OCI-LY3 (cell line): Measurements from ENCODE around the gene RTN3.

Source experiments
- H2AFZ ChIP-seq: fragments of 200-600, 300-600 bp; shearing (Covaris generic); 2 replicates; pipeline ENCODE4 v1.6.0; 2014; ENCODE audit warnings: antibody characterized with exemption, low read depth, low read length
- H3K27ac ChIP-seq: fragments of 200-600, 300-600 bp; sonication (generic); 2 replicates; pipeline ENCODE4 v1.5.1; 2014; ENCODE audit warnings: mild to moderate bottlenecking, low read length, moderate library complexity, mixed read lengths
- H3K27me3 ChIP-seq: fragments of 200-600, 300-600 bp; sonication (generic); 2 replicates; pipeline ENCODE4 v1.6.1; 2014; ENCODE audit warnings: low read depth, low read length, mixed read lengths
- H3K36me3 ChIP-seq: fragments of 200-600, 300-600 bp; sonication (generic); replicated peaks from 2 replicates; pipeline ENCODE3; 2014; ENCODE audit warnings: low read depth, low read length, mixed read lengths
- H3K4me1 ChIP-seq: fragments of 300-600, 200-600 bp; sonication (generic); 2 replicates; pipeline ENCODE4 v1.6.1; 2014; ENCODE audit warnings: low read length, mixed read lengths
- H3K4me2 ChIP-seq: fragments of 200-600, 300-600 bp; sonication (generic); 2 replicates; pipeline ENCODE4 v1.6.1; 2014; ENCODE audit warnings: low read length, mixed read lengths
- H3K4me3 ChIP-seq: fragments of 300-600, 200-600 bp; sonication (generic); 2 replicates; pipeline ENCODE4 v1.5.1; 2014; ENCODE audit warnings: antibody characterized with exemption, mild to moderate bottlenecking, low read length, moderate library complexity
- H3K79me2 ChIP-seq: fragments of 300-600, 200-600 bp; shearing (Covaris generic); 2 replicates; pipeline ENCODE4 v1.6.1; 2014; ENCODE audit warnings: mild to moderate bottlenecking, low read length, mixed read lengths
- H3K9ac ChIP-seq: fragments of 300-600, 200-600 bp; shearing (Covaris generic); 2 replicates; pipeline ENCODE4 v1.6.0; 2014; ENCODE audit warnings: mild to moderate bottlenecking, low read length, moderate library complexity
- H3K9me3 ChIP-seq: fragments of 200-600, 300-600 bp; shearing (Covaris generic); 2 replicates; pipeline ENCODE4 v1.6.1; 2014; ENCODE audit warnings: low read length, mixed read lengths; ENCODE audit not compliant: insufficient read depth
- H4K20me1 ChIP-seq: fragments of 200-600, 300-600 bp; sonication (generic); 2 replicates; pipeline ENCODE4 v1.6.1; 2016; ENCODE audit warnings: low read length, mixed read lengths; ENCODE audit not compliant: insufficient read depth
- CTCF ChIP-seq: fragments of 200-600, 300-600 bp; sonication (generic); IDR thresholded peaks from 2 replicates; pipeline ENCODE4 v1.5.1; 2014; ENCODE audit warnings: antibody characterized with exemption, low read length, low read depth
- EZH2phosphoT487 ChIP-seq: fragments of 200-600 bp; shearing (Covaris generic); IDR thresholded peaks from 2 replicates; pipeline ENCODE4 v1.6.1; 2018; ENCODE audit warnings: antibody characterized with exemption, mixed run types, low read depth

Gene RTN3

GRCh38 chr11:63708764-63709163, 27.5 kb downstream of the RTN3 start:
- Histone ChIP-seq H3K27ac (no peak overlapping the region), H3K4me3 (no peak overlapping the region), H3K9ac (no peak overlapping the region), H3K36me3 (no peaks in the 10 kb centered on the region), H3K27me3 (no peaks in the 10 kb centered on the region), H3K9me3 (no peaks in the 10 kb centered on the region), H4K20me1 (peaks cover 26% of the 10 kb centered on the region; the same call in 1 of the 2 replicates), H3K79me2 (peaks cover 14% of the 10 kb centered on the region), H3K4me1 (peaks cover 16% of the 10 kb centered on the region), H2AFZ (no peak overlapping the region), H3K4me2 (no peak overlapping the region)
- TF ChIP-seq CTCF, result no peak
- TF ChIP-seq EZH2phosphoT487, result no peak

GRCh38 chr11:63709336-63709884, 28.1 kb downstream of the RTN3 start:
- no peak for TF ChIP-seq EZH2phosphoT487
- no peak for TF ChIP-seq CTCF
- Histone ChIP-seq H3K79me2 (peaks cover 14% of the 10 kb centered on the region), H3K9ac (no peak overlapping the region), H3K4me2 (no peak overlapping the region), H2AFZ (no peak overlapping the region), H3K27ac (no peak overlapping the region), H3K4me1 (peaks cover 11% of the 10 kb centered on the region), H3K4me3 (no peak overlapping the region), H3K27me3 (no peaks in the 10 kb centered on the region), H3K9me3 (no peaks in the 10 kb centered on the region), H4K20me1 (peaks cover 26% of the 10 kb centered on the region; the same call in 1 of the 2 replicates), H3K36me3 (no peaks in the 10 kb centered on the region)

- TF ChIP-seq CTCF (no peak), EZH2phosphoT487 (no peak)
- H4K20me1 ChIP-seq, result peaks cover 24% of the 10 kb centered on the region; the same call in 1 of the 2 replicates
- no peaks in the 10 kb centered on the region for H3K27me3 ChIP-seq
- no peak overlapping the region for H3K4me2 ChIP-seq
- peaks cover 14% of the 10 kb centered on the region for H3K79me2 ChIP-seq
- H3K9me3 ChIP-seq, result no peaks in the 10 kb centered on the region
- peaks cover 6% of the 10 kb centered on the region for H3K4me1 ChIP-seq
- no peak overlapping the region for H3K4me3 ChIP-seq
- no peak overlapping the region for H3K9ac ChIP-seq
- H3K27ac ChIP-seq, result no peak overlapping the region
- no peaks in the 10 kb centered on the region for H3K36me3 ChIP-seq
- no peak overlapping the region for H2AFZ ChIP-seq
These were observed 29.3 kb downstream of the RTN3 start for GRCh38 chr11:63710476-63711217.

- H3K4me1 ChIP-seq, result peaks cover 6% of the 10 kb centered on the region
- peaks cover 24% of the 10 kb centered on the region; the same call in 1 of the 2 replicates for H4K20me1 ChIP-seq
- H3K4me2 ChIP-seq, result no peak overlapping the region
- TF ChIP-seq EZH2phosphoT487 (no peak), CTCF (no peak)
- H3K36me3 ChIP-seq, result no peaks in the 10 kb centered on the region
- H3K4me3 ChIP-seq, result no peak overlapping the region
- no peaks in the 10 kb centered on the region for H3K27me3 ChIP-seq
- peaks cover 14% of the 10 kb centered on the region for H3K79me2 ChIP-seq
- H3K27ac ChIP-seq, result no peak overlapping the region
- no peaks in the 10 kb centered on the region for H3K9me3 ChIP-seq
- no peak overlapping the region for H2AFZ ChIP-seq
- no peak overlapping the region for H3K9ac ChIP-seq
These were observed 30.5 kb downstream of the RTN3 start for GRCh38 chr11:63711838-63712237.
